ENCODE measurements around the gene P2RY13.

DNA sequence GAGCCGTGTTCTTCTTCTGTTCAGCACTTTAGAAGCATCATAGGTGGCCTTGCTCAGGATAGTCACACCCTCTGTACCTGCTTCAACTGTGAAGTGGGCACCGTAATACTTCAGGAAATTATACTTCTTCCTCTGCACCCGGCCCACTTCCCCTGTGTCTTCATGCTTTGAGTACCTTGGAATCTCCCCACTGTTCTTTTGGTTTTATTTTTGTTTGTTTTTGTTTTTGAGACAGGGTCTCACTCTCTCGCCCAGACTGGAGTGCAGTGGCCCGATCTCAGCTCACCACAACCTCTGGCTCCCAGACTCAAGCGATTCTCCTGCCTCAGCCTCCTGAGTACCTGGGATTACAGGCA, 52.7 kb downstream of the P2RY13 start:
- no peak for TF ChIP-seq CTCF (IDR thresholded peaks at IDR 0.05)
- TF ChIP-seq POLR2A (IDR thresholded peaks at IDR 0.05), result no peak
